ENCODE measurements around the gene TBC1D2.

DNA sequence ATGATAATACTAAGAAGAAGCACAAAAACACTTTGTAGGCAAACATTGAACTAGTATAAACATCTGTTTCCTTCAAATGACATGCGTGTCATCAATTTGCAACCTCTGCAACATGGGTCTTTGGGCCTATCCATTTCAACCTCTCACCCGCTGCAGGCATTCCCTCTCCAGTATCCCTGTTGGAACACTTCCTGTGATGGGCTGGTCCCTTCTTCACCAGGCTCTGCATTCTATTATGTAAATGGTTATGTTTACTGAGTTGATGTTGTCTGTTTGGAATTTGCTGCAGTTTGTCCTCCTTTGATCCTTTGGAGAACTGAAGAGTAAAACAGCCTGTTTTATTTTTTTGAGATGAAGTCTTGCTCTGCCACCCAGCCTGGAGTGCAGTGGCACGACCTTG, 16.6 kb upstream of the TBC1D2 start:
- TF ChIP-seq POLR2A (IDR thresholded peaks at IDR 0.05): no peak
- TF ChIP-seq, protein P1, sequence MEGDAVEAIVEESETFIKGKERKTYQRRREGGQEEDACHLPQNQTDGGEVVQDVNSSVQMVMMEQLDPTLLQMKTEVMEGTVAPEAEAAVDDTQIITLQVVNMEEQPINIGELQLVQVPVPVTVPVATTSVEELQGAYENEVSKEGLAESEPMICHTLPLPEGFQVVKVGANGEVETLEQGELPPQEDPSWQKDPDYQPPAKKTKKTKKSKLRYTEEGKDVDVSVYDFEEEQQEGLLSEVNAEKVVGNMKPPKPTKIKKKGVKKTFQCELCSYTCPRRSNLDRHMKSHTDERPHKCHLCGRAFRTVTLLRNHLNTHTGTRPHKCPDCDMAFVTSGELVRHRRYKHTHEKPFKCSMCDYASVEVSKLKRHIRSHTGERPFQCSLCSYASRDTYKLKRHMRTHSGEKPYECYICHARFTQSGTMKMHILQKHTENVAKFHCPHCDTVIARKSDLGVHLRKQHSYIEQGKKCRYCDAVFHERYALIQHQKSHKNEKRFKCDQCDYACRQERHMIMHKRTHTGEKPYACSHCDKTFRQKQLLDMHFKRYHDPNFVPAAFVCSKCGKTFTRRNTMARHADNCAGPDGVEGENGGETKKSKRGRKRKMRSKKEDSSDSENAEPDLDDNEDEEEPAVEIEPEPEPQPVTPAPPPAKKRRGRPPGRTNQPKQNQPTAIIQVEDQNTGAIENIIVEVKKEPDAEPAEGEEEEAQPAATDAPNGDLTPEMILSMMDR (IDR thresholded peaks at IDR 0.05): no peak
- no peak for TF ChIP-seq POLR2AphosphoS5 (IDR thresholded peaks at IDR 0.05)

Measured in upper lobe of left lung (tissue), 4 donors.